ENCODE measurements around the gene KCND3.

KCND3 gene

GRCh38 chr1:111927652-111928051 is 61.8 kb downstream of the KCND3 start:
- TF ChIP-seq MAX (IDR thresholded peaks at IDR 0.05; ENCODE audit: low read depth, low read length) (no peak), CTCF (IDR thresholded peaks at IDR 0.05; ENCODE audit: low read depth, low read length) (no peak), POLR2A (IDR thresholded peaks at IDR 0.05; ENCODE audit: extremely low read depth, insufficient read length) (no peak), MYC (IDR thresholded peaks at IDR 0.05; ENCODE audit: low read depth, low read length) (no peak)
- no peak overlapping the region for H3K4me3 ChIP-seq (ENCODE audit: low read depth, low read length)
- no peak for DNase-seq (ENCODE audit: low read depth)

- no peak for DNase-seq (ENCODE audit: low read depth)
- no peak for TF ChIP-seq CTCF (IDR thresholded peaks at IDR 0.05; ENCODE audit: low read depth, low read length)
- TF ChIP-seq MYC (IDR thresholded peaks at IDR 0.05; ENCODE audit: low read depth, low read length), result no peak
- no peak for TF ChIP-seq POLR2A (IDR thresholded peaks at IDR 0.05; ENCODE audit: extremely low read depth, insufficient read length)
- no peak for TF ChIP-seq MAX (IDR thresholded peaks at IDR 0.05; ENCODE audit: low read depth, low read length)
- H3K4me3 ChIP-seq (ENCODE audit: low read depth, low read length), result no peak overlapping the region
These were observed 64.7 kb downstream of the KCND3 start for GRCh38 chr1:111924786-111925185.

GRCh38 chr1:111923766-111924165 is 65.7 kb downstream of the KCND3 start:
- DNase-seq (ENCODE audit: low read depth), result no peak
- H3K4me3 ChIP-seq (ENCODE audit: low read depth, low read length), result no peak overlapping the region
- TF ChIP-seq MYC (IDR thresholded peaks at IDR 0.05; ENCODE audit: low read depth, low read length) (no peak), MAX (IDR thresholded peaks at IDR 0.05; ENCODE audit: low read depth, low read length) (no peak), CTCF (IDR thresholded peaks at IDR 0.05; ENCODE audit: low read depth, low read length) (no peak), POLR2A (IDR thresholded peaks at IDR 0.05; ENCODE audit: extremely low read depth, insufficient read length) (no peak)

- no peak for DNase-seq (ENCODE audit: low read depth)
- no peak overlapping the region for H3K4me3 ChIP-seq (ENCODE audit: low read depth, low read length)
- TF ChIP-seq CTCF (IDR thresholded peaks at IDR 0.05; ENCODE audit: low read depth, low read length), result no peak
- no peak for TF ChIP-seq MYC (IDR thresholded peaks at IDR 0.05; ENCODE audit: low read depth, low read length)
- no peak for TF ChIP-seq POLR2A (IDR thresholded peaks at IDR 0.05; ENCODE audit: extremely low read depth, insufficient read length)
- no peak for TF ChIP-seq MAX (IDR thresholded peaks at IDR 0.05; ENCODE audit: low read depth, low read length)
These were observed 67.5 kb downstream of the KCND3 start for GRCh38 chr1:111921948-111922347.

GRCh38 chr1:111920221-111921024 is 69.0 kb downstream of the KCND3 start:
- DNase-seq (ENCODE audit: low read depth), result no peak
- H3K4me3 ChIP-seq (ENCODE audit: low read depth, low read length), result no peak overlapping the region
- no peak for TF ChIP-seq POLR2A (IDR thresholded peaks at IDR 0.05; ENCODE audit: extremely low read depth, insufficient read length)
- TF ChIP-seq MAX (IDR thresholded peaks at IDR 0.05; ENCODE audit: low read depth, low read length), result no peak
- no peak for TF ChIP-seq MYC (IDR thresholded peaks at IDR 0.05; ENCODE audit: low read depth, low read length)
- no peak for TF ChIP-seq CTCF (IDR thresholded peaks at IDR 0.05; ENCODE audit: low read depth, low read length)

Data from NB4 (cell line).